ENCODE results near the gene TPP2. TPM values are rescaled to one million over a fixed set of nuclear protein-coding genes. Genes with fewer than 3 reads are reported as not detected.

TPP2 gene
- total RNA-seq, 1 donor = 65.7 TPM

DNA sequence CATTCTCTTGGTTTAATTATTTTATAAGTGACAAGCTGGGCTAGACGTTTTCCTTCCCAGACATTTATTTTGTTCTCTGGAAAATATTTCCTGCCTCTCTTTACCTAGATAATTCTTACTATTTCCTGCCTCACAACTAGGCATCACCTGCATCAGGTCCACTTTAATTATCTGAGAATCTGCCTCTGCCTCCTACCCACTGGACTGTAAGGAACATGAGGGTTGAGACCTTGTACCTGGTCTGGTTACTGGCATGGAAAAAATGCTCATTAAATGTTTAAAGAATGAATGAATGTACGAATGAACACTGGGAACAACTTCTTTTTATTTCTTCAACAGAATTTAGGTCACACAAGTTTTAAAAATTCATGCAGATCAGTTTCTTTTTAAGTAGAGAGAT is 111.4 kb downstream of the TPP2 start:
- DNase-seq (ENCODE audit: low read depth) = no peak
- TF ChIP-seq, protein P1, sequence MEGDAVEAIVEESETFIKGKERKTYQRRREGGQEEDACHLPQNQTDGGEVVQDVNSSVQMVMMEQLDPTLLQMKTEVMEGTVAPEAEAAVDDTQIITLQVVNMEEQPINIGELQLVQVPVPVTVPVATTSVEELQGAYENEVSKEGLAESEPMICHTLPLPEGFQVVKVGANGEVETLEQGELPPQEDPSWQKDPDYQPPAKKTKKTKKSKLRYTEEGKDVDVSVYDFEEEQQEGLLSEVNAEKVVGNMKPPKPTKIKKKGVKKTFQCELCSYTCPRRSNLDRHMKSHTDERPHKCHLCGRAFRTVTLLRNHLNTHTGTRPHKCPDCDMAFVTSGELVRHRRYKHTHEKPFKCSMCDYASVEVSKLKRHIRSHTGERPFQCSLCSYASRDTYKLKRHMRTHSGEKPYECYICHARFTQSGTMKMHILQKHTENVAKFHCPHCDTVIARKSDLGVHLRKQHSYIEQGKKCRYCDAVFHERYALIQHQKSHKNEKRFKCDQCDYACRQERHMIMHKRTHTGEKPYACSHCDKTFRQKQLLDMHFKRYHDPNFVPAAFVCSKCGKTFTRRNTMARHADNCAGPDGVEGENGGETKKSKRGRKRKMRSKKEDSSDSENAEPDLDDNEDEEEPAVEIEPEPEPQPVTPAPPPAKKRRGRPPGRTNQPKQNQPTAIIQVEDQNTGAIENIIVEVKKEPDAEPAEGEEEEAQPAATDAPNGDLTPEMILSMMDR (IDR thresholded peaks at IDR 0.05; ENCODE audit: insufficient read depth, low read length) = no peak
- H3K4me3 ChIP-seq (ENCODE audit: low read depth, low read length) = no peak overlapping the region

DNA sequence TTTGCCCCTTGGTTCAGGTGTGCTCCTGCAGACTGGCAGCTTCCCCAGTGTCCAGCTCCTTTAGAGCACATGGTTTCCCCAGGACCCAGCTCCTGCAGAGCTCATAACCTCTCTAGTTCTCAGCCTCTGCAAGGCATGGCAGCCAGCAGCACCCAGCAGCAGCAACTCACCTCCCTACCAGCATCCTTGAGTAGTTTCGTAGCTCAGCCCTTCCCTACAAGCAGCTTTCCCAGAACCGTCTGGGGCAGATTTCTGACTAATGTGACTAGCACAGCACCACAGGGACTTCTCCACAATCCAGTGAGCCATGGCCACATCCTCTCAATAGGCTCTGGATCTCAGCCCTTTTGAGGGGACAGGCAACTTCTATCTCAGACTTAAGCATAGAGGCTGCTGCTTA is 112.2 kb downstream of the TPP2 start:
- TF ChIP-seq, protein P1 (IDR thresholded peaks at IDR 0.05; ENCODE audit: insufficient read depth, low read length) = no peak
- no peak overlapping the region for H3K4me3 ChIP-seq (ENCODE audit: low read depth, low read length)
- DNase-seq (ENCODE audit: low read depth) = no peak

DNA sequence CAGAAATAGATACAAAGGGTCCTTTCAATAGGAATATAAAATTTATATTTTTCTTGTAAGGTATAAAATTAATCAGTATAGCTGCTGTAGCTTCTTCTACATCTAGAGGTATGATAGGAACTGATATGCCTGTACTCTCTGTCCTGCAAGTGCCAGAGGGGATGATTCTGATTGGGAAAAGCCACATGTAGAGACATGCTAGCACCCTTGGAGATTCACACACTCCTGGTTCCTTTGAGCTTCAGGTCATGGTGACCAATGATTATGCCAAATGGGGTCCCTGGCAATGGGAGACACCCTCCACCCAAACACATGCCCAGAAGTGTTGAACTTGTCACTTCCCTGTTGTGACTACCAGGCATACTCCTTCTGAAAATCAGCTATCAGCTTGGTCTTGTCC is 112.8 kb downstream of the TPP2 start:
- no peak overlapping the region for H3K4me3 ChIP-seq (ENCODE audit: low read depth, low read length)
- TF ChIP-seq, protein P1 (IDR thresholded peaks at IDR 0.05; ENCODE audit: insufficient read depth, low read length) = no peak
- no peak for DNase-seq (ENCODE audit: low read depth)

DNA sequence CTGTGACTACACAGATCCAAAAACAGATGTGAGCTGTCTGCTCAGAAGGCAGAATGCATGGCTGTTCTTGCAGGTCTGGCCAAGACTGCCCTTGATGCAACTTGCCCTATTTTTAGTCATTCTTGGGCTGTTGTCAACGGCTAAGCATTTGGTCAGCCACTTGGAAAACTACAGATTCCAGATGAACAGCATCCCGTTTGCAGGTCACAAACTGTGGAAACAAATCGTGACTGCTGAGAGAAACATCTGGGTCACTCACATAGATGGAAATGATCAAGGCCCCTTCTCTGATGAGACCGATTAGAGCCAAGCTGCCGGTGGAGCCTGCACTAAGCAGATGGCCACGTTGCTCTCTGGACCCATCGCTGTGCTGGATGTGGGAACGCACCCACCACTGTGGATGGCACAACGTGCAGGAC is 113.5 kb downstream of the TPP2 start:
- DNase-seq (ENCODE audit: low read depth) = peak; percentile 53
- H3K4me3 ChIP-seq (ENCODE audit: low read depth, low read length) = no peak overlapping the region
- TF ChIP-seq, protein P1 (IDR thresholded peaks at IDR 0.05; ENCODE audit: insufficient read depth, low read length) = no peak

DNA sequence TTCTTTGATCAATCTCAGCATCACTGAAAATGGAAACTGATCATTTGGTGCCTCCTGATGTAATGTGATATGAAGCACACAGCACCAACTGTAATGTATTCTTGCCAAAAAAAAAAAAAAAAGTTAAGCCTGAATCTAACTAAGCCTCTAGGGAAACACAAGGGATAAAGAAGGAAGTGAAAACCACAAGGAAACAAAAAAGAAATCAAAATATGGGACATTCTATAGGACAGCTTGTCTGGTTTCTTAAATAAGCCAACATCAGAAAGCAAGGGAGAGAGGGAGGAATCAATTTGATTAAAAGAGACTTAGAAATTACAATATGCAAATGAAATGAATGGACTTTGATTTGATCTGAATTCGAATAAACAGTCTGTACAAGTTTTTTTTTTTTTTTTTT is 118.7 kb downstream of the TPP2 start:
- DNase-seq (ENCODE audit: low read depth) = no peak
- TF ChIP-seq, protein P1 (IDR thresholded peaks at IDR 0.05; ENCODE audit: insufficient read depth, low read length) = no peak

DNA sequence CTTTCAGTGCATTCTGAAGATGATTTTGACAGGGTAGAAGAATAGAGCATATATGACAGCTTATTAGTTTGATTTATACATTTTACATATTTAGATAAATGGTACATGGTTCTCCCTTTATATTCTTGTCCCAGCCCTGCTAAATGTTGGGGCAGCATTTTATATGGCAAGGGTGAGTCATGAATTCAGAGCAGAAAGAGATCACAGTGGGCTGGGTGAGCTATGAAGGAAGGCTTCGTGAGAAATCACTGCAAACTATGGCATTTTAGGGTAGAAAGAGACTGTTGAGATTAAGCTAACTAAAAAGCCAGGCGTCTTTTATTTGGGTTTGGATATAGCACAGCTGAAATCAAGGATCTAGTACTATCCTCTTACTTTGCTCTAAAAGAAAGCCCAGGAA is 122.0 kb downstream of the TPP2 start:
- H3K4me3 ChIP-seq (ENCODE audit: low read depth, low read length) = no peak overlapping the region
- TF ChIP-seq, protein P1 (IDR thresholded peaks at IDR 0.05; ENCODE audit: insufficient read depth, low read length) = no peak
- no peak for DNase-seq (ENCODE audit: low read depth)

More for the DNA sequence above, 118.7 kb downstream of the TPP2 start:
- H3K4me3 ChIP-seq (ENCODE audit: low read depth, low read length) = no peak overlapping the region

DNA sequence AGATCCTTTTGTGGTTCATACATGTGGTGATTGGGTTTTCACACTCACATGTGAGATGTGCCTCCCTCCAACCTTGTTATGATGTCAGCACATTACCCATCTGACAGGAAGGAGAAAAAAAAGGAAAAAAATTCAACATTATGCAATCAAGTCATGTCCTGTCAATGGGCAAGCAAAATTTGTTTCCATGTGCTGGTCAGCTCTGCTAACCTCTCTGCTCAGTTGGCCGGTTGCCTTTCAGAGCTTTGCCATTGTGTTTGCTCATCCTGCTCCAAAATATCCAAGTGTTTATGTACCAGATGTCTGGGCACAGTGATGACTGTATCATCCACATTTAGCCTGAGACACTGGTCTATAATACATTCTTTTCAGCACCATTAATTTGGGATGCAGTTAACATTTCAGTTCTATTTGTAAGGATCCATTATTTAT is 125.0 kb downstream of the TPP2 start:
- no peak overlapping the region for H3K4me3 ChIP-seq (ENCODE audit: low read depth, low read length)
- DNase-seq (ENCODE audit: low read depth) = peak; percentile 48
- TF ChIP-seq, protein P1 (IDR thresholded peaks at IDR 0.05; ENCODE audit: insufficient read depth, low read length) = no peak
